Keratinocyte (primary cell): ENCODE results near the gene BRD8. TPM values are rescaled to one million over a fixed set of nuclear protein-coding genes. Genes with fewer than 3 reads are reported as not detected.
"Not testable (repeated sequence)": the region's sequence is repeated elsewhere in the genome, so short reads cannot be mapped to it uniquely, and the experiment has no call there.

ENCODE experiments used
- DNase-seq: peaks from one replicate; pipeline ENCODE4 v3.0.0-alpha.2; 2011; ENCODE audit warnings: low read depth, missing footprints, low spot score
- FAIRE-seq: peaks from 2 replicates; lab custom pipeline; 2011; peaks lifted over from hg19 to GRCh38; lab: Jason Lieb, UNC
- H2AFZ ChIP-seq: 2 replicates; pipeline ENCODE4 v1.6.0; 2012; ENCODE audit warnings: low read length, control low read depth, inconsistent platforms; ENCODE audit not compliant: control insufficient read depth
- H3K27ac ChIP-seq: 2 replicates; pipeline ENCODE4 v1.5.1; 2011; ENCODE audit warnings: low read length; ENCODE audit not compliant: control insufficient read depth, insufficient read depth
- H3K27me3 ChIP-seq: 3 replicates; pipeline ENCODE4 v1.6.0; 2011; ENCODE audit warnings: low read length; ENCODE audit not compliant: control insufficient read depth, insufficient read depth; ENCODE audit errors: extremely low read depth
- H3K36me3 ChIP-seq, 2 experiments: 2 replicates in 1 of 2; 3 replicates in 1 of 2; pipeline ENCODE4 v1.5.1; 2011; ENCODE audit warnings: low read length in 2 of 2, mild to moderate bottlenecking in 1 of 2; ENCODE audit not compliant: control insufficient read depth in 2 of 2, insufficient read depth in 2 of 2; ENCODE audit errors: extremely low read depth in 1 of 2
- H3K4me1 ChIP-seq: 3 replicates; pipeline ENCODE4 v1.5.1; 2011; ENCODE audit warnings: low read length; ENCODE audit not compliant: control insufficient read depth, insufficient read depth; ENCODE audit errors: extremely low read depth
- H3K4me2 ChIP-seq: 3 replicates; pipeline ENCODE4 v1.6.0; 2011; ENCODE audit warnings: low read depth, low read length; ENCODE audit not compliant: control insufficient read depth, insufficient read depth; ENCODE audit errors: extremely low read depth
- H3K4me3 ChIP-seq, 3 experiments: fragments of 200-600 bp in 1 of 3; sonication (generic) in 1 of 3; 2 replicates in 2 of 3; 3 replicates in 1 of 3; pipeline ENCODE4 v1.5.1; 2011 to 2016; ENCODE audit warnings: low read length in 3 of 3, mild to moderate bottlenecking in 3 of 3, control low read depth in 2 of 3, inconsistent platforms in 1 of 3, low read depth in 1 of 3, mixed read lengths in 1 of 3, mixed run types in 1 of 3, moderate library complexity in 1 of 3; ENCODE audit not compliant: control insufficient read depth in 2 of 3, insufficient read depth in 2 of 3; ENCODE audit errors: extremely low read depth in 1 of 3
- H3K79me2 ChIP-seq: 2 replicates; pipeline ENCODE4 v1.6.0; 2012; ENCODE audit warnings: low read length; ENCODE audit not compliant: control insufficient read depth, insufficient read depth
- H3K9ac ChIP-seq: 3 replicates; pipeline ENCODE4 v1.6.0; 2011; ENCODE audit warnings: low read length; ENCODE audit not compliant: control insufficient read depth, insufficient read depth; ENCODE audit errors: extremely low read depth
- H3K9me1 ChIP-seq: 3 replicates; pipeline ENCODE4 v1.6.0; 2011; ENCODE audit warnings: low read length; ENCODE audit not compliant: control insufficient read depth, insufficient read depth; ENCODE audit errors: extremely low read depth
- H3K9me3 ChIP-seq: 2 replicates; pipeline ENCODE4 v1.5.1; 2012; ENCODE audit warnings: low read depth, low read length; ENCODE audit not compliant: control insufficient read depth
- H4K20me1 ChIP-seq: 3 replicates; pipeline ENCODE4 v1.6.0; 2011; ENCODE audit warnings: low read length; ENCODE audit not compliant: control insufficient read depth, insufficient read depth; ENCODE audit errors: extremely low read depth
- EZH2 ChIP-seq: IDR thresholded peaks from one replicate; pipeline ENCODE4 v1.6.1; 2012; ENCODE audit warnings: inconsistent platforms, mild to moderate bottlenecking, low read length, moderate library complexity
- dilution Hi-C: fragments of 300-500 bp; cut with MboI; formaldehyde crosslinking; loops from one replicate; pipeline ENCODE4 v1.7.0; 2020; ENCODE audit warnings: low sequenced_read_pairs; ENCODE audit not compliant: extremely low pct_ligation_motif_present
- polyA plus RNA-seq, 5 experiments: library from polyadenylated mRNA; depleted of rRNA in 3 of 5; stranded (reverse) in 3 of 5; stranded (forward) in 1 of 5; unstranded in 1 of 5; fragments of >200 nt; gene quantifications; 1 replicate in 1 of 5; 2 replicates in 3 of 5; 3 replicates in 1 of 5; pipeline versions ENCODE4 v1.2.1 to v1.2.3, GENCODE V29; 2011 to 2012; ENCODE audit warnings: missing spikeins in 2 of 5, low read depth in 1 of 5, low replicate concordance in 1 of 5
- TF ChIP-seq, protein P1 (sequence below), 3 experiments: IDR thresholded peaks in 1 of 3; conservative IDR thresholded peaks in 1 of 3; optimal IDR thresholded peaks in 1 of 3; 2 replicates in 2 of 3; 3 replicates in 1 of 3; pipeline versions ENCODE3 to v1.5.1; 2011; ENCODE audit warnings: low read length in 3 of 3, mild to moderate bottlenecking in 3 of 3, moderate library complexity in 2 of 3, control low read depth in 1 of 3, inconsistent platforms in 1 of 3; ENCODE audit not compliant: insufficient read depth in 2 of 3; ENCODE audit errors: extremely low read depth in 1 of 3

Gene BRD8
- polyA plus RNA-seq, 1 donor (not counting 4 experiments of a cell fraction or from before 2014, with no cell fraction given), result 36.4 TPM

GRCh38 chr5:138159666-138160065, 18.8 kb downstream of the BRD8 start:
- no peak overlapping the region for H3K9ac ChIP-seq
- DNase-seq (no peak), FAIRE-seq (no peak)
- H3K9me3 ChIP-seq, result no peaks in the 10 kb centered on the region
- H3K27me3 ChIP-seq, result no peaks in the 10 kb centered on the region
- TF ChIP-seq, protein P1, sequence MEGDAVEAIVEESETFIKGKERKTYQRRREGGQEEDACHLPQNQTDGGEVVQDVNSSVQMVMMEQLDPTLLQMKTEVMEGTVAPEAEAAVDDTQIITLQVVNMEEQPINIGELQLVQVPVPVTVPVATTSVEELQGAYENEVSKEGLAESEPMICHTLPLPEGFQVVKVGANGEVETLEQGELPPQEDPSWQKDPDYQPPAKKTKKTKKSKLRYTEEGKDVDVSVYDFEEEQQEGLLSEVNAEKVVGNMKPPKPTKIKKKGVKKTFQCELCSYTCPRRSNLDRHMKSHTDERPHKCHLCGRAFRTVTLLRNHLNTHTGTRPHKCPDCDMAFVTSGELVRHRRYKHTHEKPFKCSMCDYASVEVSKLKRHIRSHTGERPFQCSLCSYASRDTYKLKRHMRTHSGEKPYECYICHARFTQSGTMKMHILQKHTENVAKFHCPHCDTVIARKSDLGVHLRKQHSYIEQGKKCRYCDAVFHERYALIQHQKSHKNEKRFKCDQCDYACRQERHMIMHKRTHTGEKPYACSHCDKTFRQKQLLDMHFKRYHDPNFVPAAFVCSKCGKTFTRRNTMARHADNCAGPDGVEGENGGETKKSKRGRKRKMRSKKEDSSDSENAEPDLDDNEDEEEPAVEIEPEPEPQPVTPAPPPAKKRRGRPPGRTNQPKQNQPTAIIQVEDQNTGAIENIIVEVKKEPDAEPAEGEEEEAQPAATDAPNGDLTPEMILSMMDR (optimal IDR thresholded peaks at IDR 0.05 in 1 of 3, IDR thresholded peaks at IDR 0.05 in 1 of 3, conservative IDR thresholded peaks at IDR 0.05 in 1 of 3; ENCODE audit: extremely low read depth in 1 of 3, insufficient read depth in 2 of 3, low read length in 3 of 3), result no peak
- TF ChIP-seq EZH2, result no peak
- no peak overlapping the region for H3K4me2 ChIP-seq
- no peaks in the 10 kb centered on the region for H3K9me1 ChIP-seq
- no peak overlapping the region for H3K4me3 ChIP-seq
- H3K27ac ChIP-seq, result no peak overlapping the region
- H3K4me1 ChIP-seq, result no peaks in the 10 kb centered on the region
- H2AFZ ChIP-seq, result no peak overlapping the region
- peaks cover 41 to 44% of the 10 kb centered on the region in 2 experiments for H3K36me3 ChIP-seq
- dilution Hi-C loops, result no loop called here
- H4K20me1 ChIP-seq, result no peaks in the 10 kb centered on the region
- no peaks in the 10 kb centered on the region for H3K79me2 ChIP-seq

DNA sequence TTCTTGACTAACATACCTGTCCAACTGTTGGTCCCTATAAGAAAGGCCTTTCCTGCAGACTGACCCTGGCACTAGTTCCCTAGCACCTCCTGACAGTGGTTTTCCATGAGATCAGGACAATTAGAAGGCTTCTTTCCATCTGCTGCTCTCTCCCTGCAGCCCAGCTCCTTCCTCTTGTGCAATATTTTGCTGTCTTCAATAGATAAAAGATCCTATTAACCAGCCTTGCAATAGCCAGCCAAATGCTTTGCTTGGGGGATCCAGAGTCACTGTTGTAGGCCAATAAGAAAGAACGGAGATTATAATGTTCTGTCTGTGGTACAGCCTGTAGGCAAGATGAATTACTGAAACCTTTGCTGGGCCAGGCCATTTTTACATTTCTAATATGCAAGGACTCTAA, 20.8 kb downstream of the BRD8 start:
- H3K9me1 ChIP-seq, result no peaks in the 10 kb centered on the region
- peaks cover 29% of the 10 kb centered on the region in 2 experiments for H3K36me3 ChIP-seq
- H3K27me3 ChIP-seq, result no peaks in the 10 kb centered on the region
- H2AFZ ChIP-seq, result no peak overlapping the region
- no peaks in the 10 kb centered on the region for H3K79me2 ChIP-seq
- H3K9me3 ChIP-seq, result no peaks in the 10 kb centered on the region
- DNase-seq (no peak), FAIRE-seq (no peak)
- H3K4me3 ChIP-seq, result no peak overlapping the region
- dilution Hi-C loops, result no loop called here
- no peaks in the 10 kb centered on the region for H4K20me1 ChIP-seq
- H3K9ac ChIP-seq, result no peak overlapping the region
- H3K27ac ChIP-seq, result no peak overlapping the region
- H3K4me2 ChIP-seq, result no peak overlapping the region
- no peak for TF ChIP-seq EZH2
- TF ChIP-seq, protein P1 (optimal IDR thresholded peaks at IDR 0.05 in 1 of 3, IDR thresholded peaks at IDR 0.05 in 1 of 3, conservative IDR thresholded peaks at IDR 0.05 in 1 of 3; ENCODE audit: extremely low read depth in 1 of 3, insufficient read depth in 2 of 3, low read length in 3 of 3), result no peak
- no peaks in the 10 kb centered on the region for H3K4me1 ChIP-seq

DNA sequence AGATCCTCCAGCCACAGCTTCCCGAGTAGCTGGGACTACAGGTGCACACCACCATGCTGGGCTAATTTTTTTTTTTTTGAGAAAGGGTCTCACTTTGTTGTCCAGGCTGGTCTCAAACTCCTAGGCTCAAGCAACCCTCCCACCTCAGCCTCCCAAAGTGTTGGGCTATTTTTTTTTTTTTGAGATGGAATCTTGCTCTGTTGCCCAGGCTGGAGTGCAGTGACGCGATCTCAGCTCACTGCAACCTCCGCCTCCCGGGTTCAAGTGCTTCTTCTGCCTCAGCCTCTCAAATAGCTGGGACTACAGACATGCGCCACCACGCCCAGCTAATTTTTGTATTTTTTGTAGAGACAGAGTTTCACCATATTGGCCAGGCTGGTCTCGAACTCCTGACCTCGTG, 22.5 kb downstream of the BRD8 start:
- H3K9me1 ChIP-seq, H3K9ac ChIP-seq, H3K79me2 ChIP-seq, H2AFZ ChIP-seq, H3K4me2 ChIP-seq, H3K27me3 ChIP-seq, H4K20me1 ChIP-seq, H3K27ac ChIP-seq, FAIRE-seq, H3K9me3 ChIP-seq, DNase-seq, H3K4me3 ChIP-seq, H3K4me1 ChIP-seq, dilution Hi-C loops: not testable (repeated sequence)
- H3K36me3 ChIP-seq, result peaks cover 19 to 29% of the 10 kb centered on the region in 2 experiments
